Measurements from ENCODE around the gene ANXA10. TPM values are rescaled to one million over a fixed set of nuclear protein-coding genes. Genes with fewer than 3 reads are reported as not detected.
A peak's percentile ranks its signal among the peaks of the same experiment; 100 is the strongest.

The ANXA10 gene
- total and polyA plus RNA-seq, 2 of the 4 experiments (the other 2 are of a cell fraction) = 0.44 to 0.72 TPM

- Histone ChIP-seq H4K20me1 (ENCODE audit: insufficient read depth, low read length) (no peaks in the 10 kb centered on the region), H2BK120ac (ENCODE audit: low read depth, low read length) (no peak overlapping the region), H3K36me3 (ENCODE audit: control insufficient read depth, insufficient read depth, low read length) (no peaks in the 10 kb centered on the region), H3K4me2 (ENCODE audit: low read depth, low read length) (no peak overlapping the region), H3K4me3 (ENCODE audit: insufficient read depth, low read depth, low read length) (no peak overlapping the region), H3K9me3 (ENCODE audit: control insufficient read depth, insufficient read depth, low read length) (no peaks in the 10 kb centered on the region), H4K5ac (ENCODE audit: low read depth, low read length) (no peak overlapping the region), H2AK5ac (ENCODE audit: low read depth, low read length) (no peak overlapping the region), H3K27ac (ENCODE audit: insufficient read depth, low read length) (no peak overlapping the region), H4K91ac (ENCODE audit: insufficient read depth, low read depth, low read length) (no peak overlapping the region), H2BK5ac (ENCODE audit: low read depth, low read length, poor library complexity, severe bottlenecking) (peak overlapping the region; percentile 97), H3K79me1 (ENCODE audit: low read depth in 1 of 2, low read length in 2 of 2) (no peaks in the 10 kb centered on the region), H4K8ac (ENCODE audit: low read depth in 2 of 2, low read length in 2 of 2) (peak overlapping the region in 1 of 2 experiments; percentile 0; a peak in 1 of 4 replicates), H3K27me3 (ENCODE audit: control insufficient read depth, insufficient read depth, low read length) (no peaks in the 10 kb centered on the region), H3K18ac (ENCODE audit: low read depth, low read length) (no peak overlapping the region; the same call in 1 of the 2 replicates), H3K14ac (replicated peaks; ENCODE audit: low read depth, low read length) (no peak overlapping the region), H3K4me1 (ENCODE audit: control insufficient read depth, insufficient read depth, low read length) (no peaks in the 10 kb centered on the region), H3K9me1 (ENCODE audit: insufficient read depth, low read length) (no peaks in the 10 kb centered on the region), H2AFZ (replicated peaks; ENCODE audit: low read length, poor library complexity) (no peak overlapping the region), H3K9ac (ENCODE audit: low read depth, low read length) (no peak overlapping the region), H3K56ac (ENCODE audit: extremely low read depth, insufficient read depth, low read length) (no peak overlapping the region), H3K23ac (ENCODE audit: low read depth, low read length) (no peak overlapping the region), H3K4ac (ENCODE audit: low read depth, low read length) (no peak overlapping the region), H2AK9ac (replicated peaks; ENCODE audit: low read depth, low read length, poor library complexity) (no peak overlapping the region), H2BK20ac (ENCODE audit: low read depth, low read length) (peak overlapping the region; percentile 8; the same call in 1 of the 2 replicates), H2BK15ac (ENCODE audit: low read depth, low read length) (no peak overlapping the region)
- no CpG with 5 or more reads among the region's 5 CpGs for WGBS, 2 experiments (ENCODE audit: extremely low coverage in 2 of 2, insufficient read length in 1 of 2)
- TF ChIP-seq CEBPB (IDR thresholded peaks at IDR 0.05; ENCODE audit: low read depth, low read length) = peak; percentile 60
- no peak for TF ChIP-seq NFE2L2 (IDR thresholded peaks at IDR 0.05; ENCODE audit: low read depth, low read length)
- TF ChIP-seq FOS (IDR thresholded peaks at IDR 0.05; ENCODE audit: low read depth, low read length) = peak; percentile 62
- no peak for TF ChIP-seq RCOR1 (IDR thresholded peaks at IDR 0.05; ENCODE audit: insufficient replicate concordance, low read length)
- no peak for TF ChIP-seq MAZ (IDR thresholded peaks at IDR 0.05; ENCODE audit: borderline replicate concordance, low read depth, low read length)
- TF ChIP-seq RFX5 (IDR thresholded peaks at IDR 0.05; ENCODE audit: low read depth, low read length) = no peak
- peak; percentile 51; the same call in 1 of the 2 replicates for TF ChIP-seq MAFK (IDR thresholded peaks at IDR 0.05; ENCODE audit: low read depth, low read length)
- in situ Hi-C loops (cut with MboI; ENCODE audit: low sequenced_read_pairs) = no loop called here
- intact Hi-C loops (cut with micrococcal nuclease) = no loop called here
- BruUV-seq (replicated peaks) = no TSS peak
- dilution Hi-C loops (cut with HindIII; ENCODE audit: low sequenced_read_pairs, unreplicated experiment) = no loop called here
- ATAC-seq (ENCODE audit: low read depth) = peak; percentile 67
- ChIA-PET POLR2A (ENCODE audit: unreplicated experiment) (no interaction called here), CTCF (no interaction called here)
- peak; percentile 79 for DNase-seq
These were observed 47.0 kb downstream of the ANXA10 start for GRCh38 chr4:168139336-168139735.
